CD1c-positive myeloid dendritic cell (primary cell): ENCODE results near the gene IGFBP3.

Experiments used
- DNase-seq: peaks from one replicate; pipeline ENCODE4 v3.0.0-alpha.2; 2016; ENCODE audit errors: extremely low spot score

IGFBP3 gene

DNA sequence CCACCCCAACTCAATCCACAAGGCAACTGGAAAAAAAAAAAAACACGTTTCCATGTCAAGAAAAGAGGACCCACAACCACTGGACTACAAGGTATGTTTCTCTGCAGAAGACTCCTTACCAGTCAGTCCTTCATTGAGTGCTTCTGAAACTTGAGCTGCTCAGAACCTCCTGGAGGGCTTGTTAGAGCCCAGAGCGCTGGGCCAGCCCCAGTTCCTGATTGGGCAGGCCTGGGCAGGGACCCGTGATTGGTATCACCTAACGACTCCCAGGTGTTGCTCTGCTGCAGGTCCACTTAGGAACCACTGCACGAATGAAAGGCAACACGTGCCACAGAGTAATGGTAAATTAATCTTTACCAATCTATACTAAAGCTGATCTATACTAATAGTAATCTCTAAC is 47.7 kb downstream of the IGFBP3 start:
- DNase-seq, result no peak

DNA sequence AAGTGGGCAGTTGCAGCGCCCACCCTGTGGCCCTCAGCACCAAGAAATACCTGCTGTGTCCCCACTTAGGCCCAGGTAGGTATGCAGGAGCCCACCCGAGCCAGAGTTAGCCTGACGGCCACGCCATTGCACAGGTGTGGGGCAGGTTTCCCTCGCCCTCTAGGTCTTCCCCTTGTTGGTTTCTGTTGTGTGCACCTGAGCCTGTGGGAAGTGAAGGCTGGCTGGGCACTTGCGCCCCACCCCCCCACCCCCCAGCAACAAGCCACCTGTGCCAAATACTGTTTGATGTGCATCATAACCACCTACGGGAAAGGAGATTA is 48.1 kb downstream of the IGFBP3 start, which contains the start of gene CCDC201:
Gene CCDC201 (minus strand): TSS at position 48 of the 320 bp plus-strand sequence. CDS start 75 bp downstream, outside the sequence.
- DNase-seq, result no peak

- no peak for DNase-seq
Measured at GRCh38 chr7:45872116-45873034, 48.7 kb downstream of the IGFBP3 start.

- no peak for DNase-seq
Measured at GRCh38 chr7:45869426-45869825, 51.6 kb downstream of the IGFBP3 start.

DNA sequence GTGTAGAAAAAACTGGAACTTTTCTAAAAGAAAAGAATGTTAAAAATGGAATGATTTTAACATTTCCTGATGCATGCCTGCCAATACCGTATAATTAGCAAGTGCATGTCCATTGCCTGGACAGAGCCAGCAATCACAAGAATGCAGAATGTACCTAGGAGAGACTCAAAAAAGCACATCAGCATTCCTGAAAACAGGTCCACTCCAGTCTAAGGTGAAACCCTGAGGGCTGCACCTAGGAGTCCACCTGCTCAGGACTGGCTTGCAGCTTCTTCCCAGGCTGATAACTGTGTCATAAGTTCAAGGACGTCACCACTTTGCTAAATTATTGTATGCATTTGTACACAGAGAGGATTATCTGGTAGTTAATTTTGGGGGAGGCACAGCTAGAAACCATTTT is 53.6 kb downstream of the IGFBP3 start:
- no peak for DNase-seq

DNA sequence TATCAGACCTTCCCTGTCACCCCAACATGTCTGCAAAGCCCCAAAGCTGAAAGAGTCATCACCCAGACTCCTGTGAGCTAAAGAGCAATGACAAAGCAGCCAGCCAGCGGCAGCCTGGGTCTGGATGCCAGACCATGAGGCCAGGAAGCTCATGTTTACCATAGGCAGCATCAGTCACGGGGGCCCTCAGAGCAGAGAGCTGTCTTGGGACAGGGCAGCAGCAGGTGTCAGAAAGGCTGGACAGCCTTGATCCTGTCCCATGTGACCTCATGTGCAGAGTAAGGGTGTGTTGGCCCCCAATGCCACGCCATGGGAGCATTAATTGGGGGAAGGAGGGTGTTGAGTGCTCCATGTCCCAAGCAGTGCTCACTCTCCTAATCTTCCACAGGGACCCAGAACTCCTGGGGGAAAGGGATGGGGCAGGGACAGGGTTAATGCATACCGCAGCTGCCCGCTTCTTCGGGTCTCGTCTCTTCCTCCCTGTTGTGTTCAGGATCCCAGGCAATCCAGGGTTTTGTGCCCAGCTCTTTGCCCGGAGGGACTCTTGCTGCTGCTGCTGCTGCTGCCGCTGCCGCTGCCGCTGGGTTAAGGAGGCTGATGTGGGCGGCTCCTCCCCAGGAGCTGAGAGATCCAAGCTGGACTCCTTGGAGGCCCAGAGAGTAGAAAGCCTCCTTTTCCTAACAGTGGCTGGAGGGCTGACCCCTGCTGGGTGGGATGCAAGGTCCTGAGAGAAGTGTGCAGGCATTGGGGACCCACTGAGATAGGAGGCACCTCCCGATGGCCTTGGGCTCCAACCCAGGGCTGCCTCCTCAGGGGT is 55.3 kb downstream of the IGFBP3 start:
- no peak for DNase-seq

- no peak for DNase-seq
Measured at GRCh38 chr7:45863715-45864114, 57.4 kb downstream of the IGFBP3 start.
